ENCODE results near the gene CMTM6. TPM values are rescaled to one million over a fixed set of nuclear protein-coding genes. Genes with fewer than 3 reads are reported as not detected.
"Not testable (repeated sequence)": the region's sequence is repeated elsewhere in the genome, so short reads cannot be mapped to it uniquely, and the experiment has no call there.

CMTM6 gene
- total and polyA plus RNA-seq, 7 experiments from 2014 or later, result 24.1 to 61.1 (median 38.1) TPM

DNA sequence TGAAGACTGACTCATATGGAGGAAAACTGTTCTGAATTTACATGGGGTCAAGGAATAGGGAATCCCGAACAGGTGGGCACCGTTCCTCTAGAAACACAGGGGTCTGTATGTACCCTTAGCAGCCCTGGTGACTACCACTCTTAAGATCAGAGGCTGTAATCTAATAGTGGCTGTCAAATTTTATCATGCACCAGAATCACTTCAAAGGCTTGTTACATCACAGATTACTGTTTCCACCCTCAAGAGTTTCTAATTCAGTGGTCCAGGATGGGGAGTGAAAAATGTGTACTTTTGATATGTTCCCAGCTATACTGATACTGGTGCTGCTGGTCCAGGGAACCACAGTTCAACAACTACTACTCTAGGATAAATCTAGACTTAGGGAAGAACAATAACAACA, 40.2 kb upstream of the CMTM6 start:
- no peaks in the 10 kb centered on the region for H3K9me3 ChIP-seq (ENCODE audit: control insufficient read depth in 2 of 3, low read length in 3 of 3)
- ChIA-PET POLR2A (no interaction called here), CTCF (no interaction called here)
- ATAC-seq, result no peak
- intact Hi-C loops (cut with micrococcal nuclease), result no loop called here
- Mint-ChIP-seq H3K9me3 (peaks cover 0 to 3% (median 0%) of the 10 kb centered on the region in 11 donors), H3K27me3 (no peaks in the 10 kb centered on the region), H3K4me3 (no peak overlapping the region), H3K4me1 (peaks cover 0 to 23% (median 10%) of the 10 kb centered on the region in 7 donors), H3K36me3 (peaks cover 4 to 28% (median 8%) of the 10 kb centered on the region in 5 donors), H3K27ac (no peak overlapping the region)
- H3K27ac ChIP-seq (ENCODE audit: low read depth, low read length), result no peak overlapping the region
- peaks cover 0 to 23% (median 0%) of the 10 kb centered on the region in 3 experiments for H3K36me3 ChIP-seq (ENCODE audit: control insufficient read depth in 2 of 3, insufficient read depth in 3 of 3, low read length in 3 of 3)
- no peaks in the 10 kb centered on the region for H3K27me3 ChIP-seq (ENCODE audit: control insufficient read depth in 2 of 2, insufficient read depth in 2 of 2, low read length in 2 of 2)
- H3K4me1 ChIP-seq (ENCODE audit: control insufficient read depth in 2 of 2, insufficient read depth in 2 of 2, low read length in 2 of 2), result no peaks in the 10 kb centered on the region
- DNase-seq, result no peak
- H3K4me3 ChIP-seq (ENCODE audit: low read length), result no peak overlapping the region

DNA sequence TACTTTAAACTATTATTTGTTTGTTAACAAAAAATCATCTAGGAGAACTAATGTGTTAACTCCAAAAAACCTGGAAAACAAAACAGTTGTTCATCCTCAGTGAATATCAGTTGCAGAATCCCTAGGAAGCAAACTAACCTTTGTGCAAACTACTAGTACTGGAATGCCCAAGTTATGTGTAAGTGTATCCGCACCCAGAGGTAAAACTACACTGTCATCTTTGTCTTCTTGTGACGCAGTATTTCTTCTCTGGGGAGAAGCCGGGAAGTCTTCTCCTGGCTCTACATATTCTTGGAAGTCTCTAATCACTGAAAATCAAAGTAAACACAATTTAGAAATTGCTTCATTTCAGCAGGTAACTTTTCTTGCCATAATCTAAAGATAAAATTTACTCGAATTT, 38.2 kb upstream of the CMTM6 start:
- Mint-ChIP-seq H3K36me3 (peaks cover 5 to 28% (median 12%) of the 10 kb centered on the region in 5 donors), H3K4me3 (no peak overlapping the region), H3K27ac (no peak overlapping the region), H3K9me3 (no peaks in the 10 kb centered on the region), H3K4me1 (peaks cover 0 to 12% (median 6%) of the 10 kb centered on the region in 7 donors), H3K27me3 (no peaks in the 10 kb centered on the region)
- Histone ChIP-seq H3K4me1 (ENCODE audit: control insufficient read depth in 2 of 2, insufficient read depth in 2 of 2, low read length in 2 of 2) (no peaks in the 10 kb centered on the region), H3K36me3 (ENCODE audit: control insufficient read depth in 2 of 3, insufficient read depth in 3 of 3, low read length in 3 of 3) (peaks cover 0 to 23% (median 0%) of the 10 kb centered on the region in 3 experiments), H3K4me3 (ENCODE audit: low read length) (no peak overlapping the region), H3K27me3 (ENCODE audit: control insufficient read depth in 2 of 2, insufficient read depth in 2 of 2, low read length in 2 of 2) (no peaks in the 10 kb centered on the region), H3K9me3 (ENCODE audit: control insufficient read depth in 2 of 3, low read length in 3 of 3) (no peaks in the 10 kb centered on the region), H3K27ac (ENCODE audit: low read depth, low read length) (no peak overlapping the region)
- ChIA-PET CTCF (no interaction called here), POLR2A (no interaction called here)
- intact Hi-C loops (cut with micrococcal nuclease), result no loop called here
- ATAC-seq, result no peak
- no peak for DNase-seq

DNA sequence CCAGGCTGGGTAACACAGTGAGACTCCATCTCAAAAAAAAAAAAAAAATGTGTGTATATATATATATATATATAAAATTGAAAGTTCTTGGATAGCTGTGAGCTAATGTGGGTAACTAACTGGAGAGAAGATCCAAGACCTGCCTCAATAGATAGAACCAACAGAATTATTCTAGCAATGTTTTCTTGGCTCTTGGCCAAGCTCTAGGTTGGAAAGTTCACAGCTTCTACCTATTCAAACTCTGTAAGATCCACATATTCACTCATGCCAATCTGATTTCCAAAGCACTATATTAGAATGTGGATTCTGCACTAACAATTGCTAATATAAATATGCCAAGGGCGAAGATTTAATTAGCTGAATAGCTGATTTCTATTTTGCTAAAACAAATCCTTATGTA, 29.8 kb upstream of the CMTM6 start:
- H3K4me3 ChIP-seq (ENCODE audit: low read length), result no peak overlapping the region
- H3K4me1 ChIP-seq (ENCODE audit: control insufficient read depth in 2 of 2, insufficient read depth in 2 of 2, low read length in 2 of 2), result no peaks in the 10 kb centered on the region
- POLR2A ChIA-PET, result interaction anchor here (0.7 kb wide), 1 partner anchor 268 kb away, joined by 3 read pairs; no protein-coding TSS in a partner anchor
- H3K27ac Mint-ChIP-seq, result no peak overlapping the region
- H3K27me3 Mint-ChIP-seq, result no peaks in the 10 kb centered on the region
- H3K27me3 ChIP-seq (ENCODE audit: control insufficient read depth in 2 of 2, insufficient read depth in 2 of 2, low read length in 2 of 2), result no peaks in the 10 kb centered on the region
- peaks cover 5 to 54% (median 34%) of the 10 kb centered on the region in 5 donors for H3K36me3 Mint-ChIP-seq
- CTCF ChIA-PET, result no interaction called here
- H3K4me3 Mint-ChIP-seq, result no peak overlapping the region
- H3K4me1 Mint-ChIP-seq, result peaks cover 0 to 6% (median 0%) of the 10 kb centered on the region in 7 donors
- no peak overlapping the region for H3K27ac ChIP-seq (ENCODE audit: low read depth, low read length)
- ATAC-seq (no peak), DNase-seq (no peak)
- H3K9me3 Mint-ChIP-seq, result no peaks in the 10 kb centered on the region
- intact Hi-C loops (cut with micrococcal nuclease), result loop anchor here in 1 of 2 donors (5.0 kb wide), 1 partner anchor 35 kb away; no protein-coding TSS in a partner anchor
- H3K9me3 ChIP-seq (ENCODE audit: control insufficient read depth in 2 of 3, low read length in 3 of 3), result no peaks in the 10 kb centered on the region
- peaks cover 0 to 25% (median 0%) of the 10 kb centered on the region in 3 experiments for H3K36me3 ChIP-seq (ENCODE audit: control insufficient read depth in 2 of 3, insufficient read depth in 3 of 3, low read length in 3 of 3)

DNA sequence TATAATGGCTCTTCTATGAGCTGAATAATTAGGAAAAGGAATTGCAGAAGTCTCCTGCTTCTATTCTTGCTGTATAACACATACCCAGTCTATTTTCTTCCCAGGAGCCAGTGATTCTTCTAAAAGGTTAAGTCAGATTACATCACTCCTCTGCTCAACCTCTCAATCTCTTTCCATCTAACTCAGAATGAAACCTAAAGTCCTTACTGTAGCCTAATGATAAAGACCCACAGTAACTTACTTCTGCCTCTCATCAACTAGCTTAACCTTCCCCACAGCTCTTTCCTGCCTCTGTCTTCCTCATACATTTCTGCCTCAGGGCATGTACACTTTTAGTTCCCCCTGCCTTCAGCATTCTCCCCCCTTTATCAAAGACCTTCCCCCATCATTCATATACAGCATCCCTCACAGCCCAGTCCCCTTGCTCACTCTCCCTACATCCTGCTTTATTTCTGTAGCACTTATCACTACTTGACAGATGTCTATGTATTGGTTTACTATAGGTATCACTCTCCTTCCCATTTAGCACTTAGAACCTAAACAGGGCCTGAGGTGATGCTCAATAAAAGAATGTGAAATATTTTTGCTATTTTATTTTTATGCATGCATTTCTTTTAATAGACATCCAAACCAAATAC, 28.5 kb upstream of the CMTM6 start:
- Mint-ChIP-seq H3K4me1 (peaks cover 0 to 6% (median 0%) of the 10 kb centered on the region in 7 donors), H3K9me3 (no peaks in the 10 kb centered on the region), H3K27me3 (no peaks in the 10 kb centered on the region), H3K27ac (peak overlapping the region in 5 of 9 donors; percentile 1 to 43 (median 26)), H3K4me3 (no peak overlapping the region), H3K36me3 (peaks cover under 1 to 55% (median 34%) of the 10 kb centered on the region in 5 donors)
- DNase-seq, result no peak
- H3K27me3 ChIP-seq (ENCODE audit: control insufficient read depth in 2 of 2, insufficient read depth in 2 of 2, low read length in 2 of 2), result no peaks in the 10 kb centered on the region
- no peak overlapping the region for H3K27ac ChIP-seq (ENCODE audit: low read depth, low read length)
- intact Hi-C loops (cut with micrococcal nuclease), result loop anchor here in 1 of 2 donors (5.0 kb wide), 1 partner anchor 36 kb away; no protein-coding TSS in a partner anchor
- ATAC-seq, result no peak
- H3K9me3 ChIP-seq (ENCODE audit: control insufficient read depth in 2 of 3, low read length in 3 of 3), result no peaks in the 10 kb centered on the region
- H3K4me3 ChIP-seq (ENCODE audit: low read length), result no peak overlapping the region
- POLR2A ChIA-PET, result no interaction called here
- CTCF ChIA-PET, result no interaction called here
- H3K4me1 ChIP-seq (ENCODE audit: control insufficient read depth in 2 of 2, insufficient read depth in 2 of 2, low read length in 2 of 2), result no peaks in the 10 kb centered on the region
- H3K36me3 ChIP-seq (ENCODE audit: control insufficient read depth in 2 of 3, insufficient read depth in 3 of 3, low read length in 3 of 3), result peaks cover 0 to 31% (median 3%) of the 10 kb centered on the region in 3 experiments

- DNase-seq (no peak), ATAC-seq (no peak)
- H3K9me3 Mint-ChIP-seq, result peaks cover 0 to 3% (median 0%) of the 10 kb centered on the region in 11 donors
- H3K4me1 Mint-ChIP-seq, result no peaks in the 10 kb centered on the region
- no peak overlapping the region for H3K27ac ChIP-seq (ENCODE audit: low read depth, low read length)
- CTCF ChIA-PET, result no interaction called here
- no peaks in the 10 kb centered on the region for H3K27me3 Mint-ChIP-seq
- no peaks in the 10 kb centered on the region for H3K4me1 ChIP-seq (ENCODE audit: control insufficient read depth in 2 of 2, insufficient read depth in 2 of 2, low read length in 2 of 2)
- H3K36me3 ChIP-seq (ENCODE audit: control insufficient read depth in 2 of 3, insufficient read depth in 3 of 3, low read length in 3 of 3), result peaks cover 0 to 24% (median 3%) of the 10 kb centered on the region in 3 experiments
- H3K4me3 ChIP-seq (ENCODE audit: low read length), result no peak overlapping the region
- H3K36me3 Mint-ChIP-seq, result peaks cover 0 to 44% (median 33%) of the 10 kb centered on the region in 5 donors
- POLR2A ChIA-PET, result no interaction called here
- H3K27ac Mint-ChIP-seq, result no peak overlapping the region
- no peak overlapping the region for H3K4me3 Mint-ChIP-seq
- H3K9me3 ChIP-seq (ENCODE audit: control insufficient read depth in 2 of 3, low read length in 3 of 3), result no peaks in the 10 kb centered on the region
- intact Hi-C loops (cut with micrococcal nuclease), result no loop called here
- H3K27me3 ChIP-seq (ENCODE audit: control insufficient read depth in 2 of 2, insufficient read depth in 2 of 2, low read length in 2 of 2), result no peaks in the 10 kb centered on the region
These were observed 23.1 kb upstream of the CMTM6 start for GRCh38 chr3:32525720-32526119.

- no peak for ATAC-seq
- ChIA-PET POLR2A (no interaction called here), CTCF (no interaction called here)
- H3K9me3 Mint-ChIP-seq, result peaks cover 0 to 3% (median 0%) of the 10 kb centered on the region in 11 donors
- Histone ChIP-seq H3K4me1 (ENCODE audit: control insufficient read depth in 2 of 2, insufficient read depth in 2 of 2, low read length in 2 of 2) (no peaks in the 10 kb centered on the region), H3K9me3 (ENCODE audit: control insufficient read depth in 2 of 3, low read length in 3 of 3) (no peaks in the 10 kb centered on the region), H3K27ac (ENCODE audit: low read depth, low read length) (no peak overlapping the region), H3K36me3 (ENCODE audit: control insufficient read depth in 2 of 3, insufficient read depth in 3 of 3, low read length in 3 of 3) (peaks cover 0 to 9% (median 3%) of the 10 kb centered on the region in 3 experiments), H3K27me3 (ENCODE audit: control insufficient read depth in 2 of 2, insufficient read depth in 2 of 2, low read length in 2 of 2) (no peaks in the 10 kb centered on the region), H3K4me3 (ENCODE audit: low read length) (no peak overlapping the region)
- H3K27me3 Mint-ChIP-seq, result no peaks in the 10 kb centered on the region
- H3K4me3 Mint-ChIP-seq, result no peak overlapping the region
- H3K27ac Mint-ChIP-seq, result no peak overlapping the region
- no peaks in the 10 kb centered on the region for H3K4me1 Mint-ChIP-seq
- DNase-seq, result no peak
- peaks cover 0 to 28% (median 20%) of the 10 kb centered on the region in 5 donors for H3K36me3 Mint-ChIP-seq
- intact Hi-C loops (cut with micrococcal nuclease), result no loop called here
These were observed 20.0 kb upstream of the CMTM6 start for GRCh38 chr3:32522682-32523081.

DNA sequence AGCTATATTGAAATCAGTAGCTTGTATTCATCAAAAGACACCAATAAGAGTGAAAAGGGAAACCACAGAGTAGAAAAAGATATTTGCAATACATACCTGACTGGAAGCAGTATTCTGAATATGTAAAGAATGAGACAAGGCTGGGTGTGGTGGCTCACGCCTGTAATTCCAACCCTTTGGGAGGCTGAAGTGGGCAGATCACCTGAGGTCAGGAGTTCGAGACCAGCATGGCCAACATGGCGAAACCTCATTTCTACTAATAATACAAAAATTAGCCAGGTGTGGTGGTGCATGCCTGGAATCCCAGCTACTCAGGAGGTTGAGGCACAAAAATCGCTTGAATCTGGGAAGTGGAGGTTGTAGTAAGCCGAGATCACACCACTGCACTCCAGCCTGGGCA, 16.3 kb upstream of the CMTM6 start:
- H3K9me3 ChIP-seq (ENCODE audit: control insufficient read depth in 2 of 3, low read length in 3 of 3); H3K36me3 ChIP-seq (ENCODE audit: control insufficient read depth in 2 of 3, insufficient read depth in 3 of 3, low read length in 3 of 3); DNase-seq; H3K27ac ChIP-seq (ENCODE audit: low read depth, low read length); H3K27me3 Mint-ChIP-seq; intact Hi-C loops (cut with micrococcal nuclease); H3K4me3 ChIP-seq (ENCODE audit: low read length); H3K9me3 Mint-ChIP-seq; H3K4me1 ChIP-seq (ENCODE audit: control insufficient read depth in 2 of 2, insufficient read depth in 2 of 2, low read length in 2 of 2); POLR2A ChIA-PET; H3K4me3 Mint-ChIP-seq; ATAC-seq; CTCF ChIA-PET; H3K27me3 ChIP-seq (ENCODE audit: control insufficient read depth in 2 of 2, insufficient read depth in 2 of 2, low read length in 2 of 2): not testable (repeated sequence)
- Mint-ChIP-seq H3K27ac (peak overlapping the region in 1 of 9 donors; percentile 46), H3K36me3 (peaks cover 0 to 15% (median 9%) of the 10 kb centered on the region in 5 donors), H3K4me1 (peaks cover 5 to 13% (median 8%) of the 10 kb centered on the region in 7 donors)

Measured in naive thymus-derived CD4-positive, alpha-beta T cell (primary cell).